Activated CD4-positive, alpha-beta T cell treated with anti-CD3 and anti-CD28 coated beads, Interleukin-2, amount 10 ng/mL, durations not matched to agents 7 days and 5 days (primary cell): ENCODE data around the gene VPS13D. TPM values are rescaled to one million over a fixed set of nuclear protein-coding genes. Genes with fewer than 3 reads are reported as not detected.

Experiments used
- CTCF ChIA-PET: fragments of 350-600 bp; sonication (Branson Sonifier 250); formaldehyde crosslinking; loops from one replicate; lab custom pipeline; 2021; ENCODE audit warnings: antibody characterized with exemption; lab: Charles Lee
- POLR2A ChIA-PET: fragments of 350-600 bp; sonication (Branson Sonifier 250); formaldehyde crosslinking; loops from one replicate; lab custom pipeline; 2021; ENCODE audit warnings: antibody characterized with exemption; lab: Charles Lee
- DNase-seq: peaks from one replicate; pipeline ENCODE4 v3.0.0-alpha.2; 2020
- H3K27ac Mint-ChIP-seq: one replicate; pipeline ENCODE4 v1.8.0; 2021; ENCODE audit warnings: mild to moderate bottlenecking, moderate library complexity, mixed read lengths
- H3K27me3 Mint-ChIP-seq: one replicate; pipeline ENCODE4 v1.8.0; 2021; ENCODE audit warnings: mixed read lengths
- H3K36me3 Mint-ChIP-seq: one replicate; pipeline ENCODE4 v1.8.0; 2021; ENCODE audit warnings: low read depth, mixed read lengths
- H3K4me1 Mint-ChIP-seq: one replicate; pipeline ENCODE4 v1.8.0; 2021; ENCODE audit warnings: mixed read lengths
- H3K4me3 Mint-ChIP-seq: one replicate; pipeline ENCODE4 v1.8.0; 2021; ENCODE audit warnings: mild to moderate bottlenecking, moderate library complexity, mixed read lengths
- H3K9me3 Mint-ChIP-seq: one replicate; pipeline ENCODE4 v1.8.0; 2021; ENCODE audit warnings: mixed read lengths
- total RNA-seq, 2 experiments: library from RNA; stranded (reverse); gene quantifications; one replicate each; pipeline ENCODE4 v1.2.3, GENCODE V29; 2021

The VPS13D gene
- total RNA-seq, 2 experiments from 2014 or later = 34.0 to 41.9 TPM

DNA sequence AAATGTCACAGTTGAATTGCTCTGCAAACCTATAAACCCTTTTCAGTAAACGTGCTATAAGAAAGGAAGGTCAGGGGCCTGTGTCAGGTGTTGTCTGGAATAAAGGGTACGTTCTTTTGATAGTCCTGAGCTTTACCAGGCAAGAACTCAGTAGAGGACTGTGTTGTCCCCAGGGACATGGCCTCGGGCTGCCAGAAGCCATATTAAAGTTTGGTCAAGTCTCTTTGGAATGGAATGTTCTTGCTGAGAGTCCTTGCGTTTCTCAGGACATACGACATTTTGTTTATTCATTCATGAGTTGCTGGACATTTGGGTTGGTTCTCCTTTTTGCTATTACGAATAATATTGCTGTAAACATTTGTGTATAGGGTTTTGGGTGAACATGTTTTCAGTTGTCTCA, 16.8 kb downstream of the VPS13D start:
- Mint-ChIP-seq H3K9me3 (no peaks in the 10 kb centered on the region), H3K27me3 (no peaks in the 10 kb centered on the region), H3K36me3 (peaks cover 30% of the 10 kb centered on the region), H3K27ac (no peak overlapping the region), H3K4me1 (no peaks in the 10 kb centered on the region), H3K4me3 (no peak overlapping the region)
- POLR2A ChIA-PET = no interaction called here
- no peak for DNase-seq
- CTCF ChIA-PET = interaction anchor here (0.5 to 1.1 kb wide), 3 partner anchors 28 to 364 kb away, joined by 3 to 6 read pairs (median 6); no protein-coding TSS in a partner anchor

- POLR2A ChIA-PET = no interaction called here
- Mint-ChIP-seq H3K27ac (no peak overlapping the region), H3K4me3 (no peak overlapping the region), H3K4me1 (no peaks in the 10 kb centered on the region), H3K36me3 (peaks cover 27% of the 10 kb centered on the region), H3K9me3 (no peaks in the 10 kb centered on the region), H3K27me3 (no peaks in the 10 kb centered on the region)
- no peak for DNase-seq
- CTCF ChIA-PET = no interaction called here
These were observed 19.4 kb downstream of the VPS13D start for GRCh38 chr1:12249181-12249580.

- Mint-ChIP-seq H3K27ac (no peak overlapping the region), H3K9me3 (no peaks in the 10 kb centered on the region), H3K27me3 (no peaks in the 10 kb centered on the region), H3K36me3 (peaks cover 24% of the 10 kb centered on the region), H3K4me3 (no peak overlapping the region), H3K4me1 (no peaks in the 10 kb centered on the region)
- ChIA-PET CTCF (no interaction called here), POLR2A (no interaction called here)
- DNase-seq = no peak
These were observed 19.9 kb downstream of the VPS13D start for GRCh38 chr1:12249748-12250147.

- Mint-ChIP-seq H3K4me1 (no peaks in the 10 kb centered on the region), H3K9me3 (no peaks in the 10 kb centered on the region), H3K27me3 (no peaks in the 10 kb centered on the region), H3K4me3 (no peak overlapping the region), H3K27ac (no peak overlapping the region), H3K36me3 (peaks cover 22% of the 10 kb centered on the region)
- DNase-seq = no peak
- CTCF ChIA-PET = interaction anchor here (1.0 to 1.1 kb wide), 2 partner anchors 21 to 25 kb away, joined by 3 read pairs; no protein-coding TSS in a partner anchor
- POLR2A ChIA-PET = interaction anchor here (0.6 kb wide), 1 partner anchor 17 kb away, joined by 3 read pairs; no protein-coding TSS in a partner anchor
These were observed 21.6 kb downstream of the VPS13D start for GRCh38 chr1:12251442-12251841.

DNA sequence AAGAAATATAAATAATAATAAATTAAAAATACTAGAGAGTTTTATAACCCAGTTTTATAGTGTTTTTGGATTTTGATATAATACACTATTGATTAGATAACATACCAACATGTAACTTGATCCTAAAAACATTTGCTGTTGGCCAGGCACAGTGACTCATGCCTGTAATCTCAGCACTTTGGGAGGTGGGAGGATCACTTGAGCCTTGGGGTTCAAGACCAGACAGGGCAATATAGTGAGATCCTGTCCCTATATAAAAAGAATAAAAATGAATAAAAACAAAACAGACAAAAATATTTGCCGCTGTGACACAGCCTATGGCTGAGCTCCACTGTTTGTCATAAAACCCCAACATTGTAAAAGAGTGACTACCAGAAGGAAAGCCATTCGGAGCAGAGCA, 26.1 kb downstream of the VPS13D start:
- H3K27me3 Mint-ChIP-seq = no peaks in the 10 kb centered on the region
- H3K9me3 Mint-ChIP-seq = no peaks in the 10 kb centered on the region
- no peak overlapping the region for H3K27ac Mint-ChIP-seq
- no peaks in the 10 kb centered on the region for H3K4me1 Mint-ChIP-seq
- H3K4me3 Mint-ChIP-seq = no peak overlapping the region
- ChIA-PET CTCF (interaction anchor here (0.6 to 1.0 kb wide), 3 partner anchors 11 to 364 kb away, joined by 3 read pairs; no protein-coding TSS in a partner anchor), POLR2A (no interaction called here)
- H3K36me3 Mint-ChIP-seq = peaks cover 35% of the 10 kb centered on the region
- DNase-seq = no peak

GRCh38 chr1:12258272-12258671, 28.4 kb downstream of the VPS13D start:
- Mint-ChIP-seq H3K9me3 (no peaks in the 10 kb centered on the region), H3K4me3 (no peak overlapping the region), H3K4me1 (no peaks in the 10 kb centered on the region), H3K36me3 (peaks cover 43% of the 10 kb centered on the region), H3K27me3 (no peaks in the 10 kb centered on the region), H3K27ac (no peak overlapping the region)
- DNase-seq = no peak
- ChIA-PET CTCF (no interaction called here), POLR2A (no interaction called here)

- H3K4me3 Mint-ChIP-seq = no peak overlapping the region
- DNase-seq = no peak
- H3K27me3 Mint-ChIP-seq = no peaks in the 10 kb centered on the region
- ChIA-PET POLR2A (no interaction called here), CTCF (interaction anchor here (0.7 kb wide), 1 partner anchor 375 kb away, joined by 3 read pairs; no protein-coding TSS in a partner anchor)
- H3K4me1 Mint-ChIP-seq = peaks cover 8% of the 10 kb centered on the region
- H3K27ac Mint-ChIP-seq = no peak overlapping the region
- no peaks in the 10 kb centered on the region for H3K9me3 Mint-ChIP-seq
- peaks cover 29% of the 10 kb centered on the region for H3K36me3 Mint-ChIP-seq
These were observed 39.5 kb downstream of the VPS13D start for GRCh38 chr1:12269351-12269750.

- ChIA-PET POLR2A (no interaction called here), CTCF (interaction anchor here (0.5 to 3.9 kb wide), 11 partner anchors 9 to 398 kb away, joined by 3 to 13 read pairs (median 3); no protein-coding TSS in a partner anchor)
- H3K9me3 Mint-ChIP-seq = no peaks in the 10 kb centered on the region
- DNase-seq = no peak
- H3K27ac Mint-ChIP-seq = no peak overlapping the region
- H3K4me1 Mint-ChIP-seq = peaks cover 2% of the 10 kb centered on the region
- H3K36me3 Mint-ChIP-seq = peaks cover 25% of the 10 kb centered on the region
- no peaks in the 10 kb centered on the region for H3K27me3 Mint-ChIP-seq
- no peak overlapping the region for H3K4me3 Mint-ChIP-seq
These were observed 41.2 kb downstream of the VPS13D start for GRCh38 chr1:12271033-12271432.

DNA sequence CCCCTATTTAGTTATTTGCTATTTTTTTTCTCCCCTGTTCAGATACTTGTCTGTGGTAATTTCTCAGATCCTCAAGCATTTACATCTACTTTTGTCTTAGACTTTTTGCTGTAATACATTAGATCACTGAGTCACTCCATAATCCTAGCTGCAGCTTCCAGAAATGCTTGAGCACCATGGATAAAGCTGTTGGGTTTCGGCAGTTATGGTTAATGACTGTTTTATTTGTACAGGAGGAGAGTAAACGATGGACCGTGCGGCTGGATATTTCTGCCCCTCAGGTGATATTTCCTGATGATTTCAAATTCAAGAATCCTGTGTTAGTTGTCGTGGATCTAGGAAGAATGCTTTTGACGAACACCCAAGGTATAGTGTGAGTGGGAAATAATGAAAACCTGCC, 42.9 kb downstream of the VPS13D start:
- peaks cover 36% of the 10 kb centered on the region for H3K36me3 Mint-ChIP-seq
- H3K27me3 Mint-ChIP-seq = no peaks in the 10 kb centered on the region
- ChIA-PET POLR2A (no interaction called here), CTCF (interaction anchor here (0.6 to 3.9 kb wide), 10 partner anchors 11 to 386 kb away, joined by 3 to 13 read pairs (median 4); partner anchors contain the start of gene DHRS3)
- H3K4me1 Mint-ChIP-seq = no peaks in the 10 kb centered on the region
- no peak overlapping the region for H3K4me3 Mint-ChIP-seq
- no peak overlapping the region for H3K27ac Mint-ChIP-seq
- H3K9me3 Mint-ChIP-seq = no peaks in the 10 kb centered on the region
- no peak for DNase-seq

GRCh38 chr1:12275370-12275769, 45.5 kb downstream of the VPS13D start:
- Mint-ChIP-seq H3K27me3 (no peaks in the 10 kb centered on the region), H3K27ac (no peak overlapping the region), H3K36me3 (peaks cover 51% of the 10 kb centered on the region), H3K4me1 (no peaks in the 10 kb centered on the region), H3K9me3 (no peaks in the 10 kb centered on the region), H3K4me3 (no peak overlapping the region)
- ChIA-PET CTCF (interaction anchor here (0.6 to 1.7 kb wide), 4 partner anchors 11 to 383 kb away, joined by 3 to 5 read pairs (median 4); no protein-coding TSS in a partner anchor), POLR2A (no interaction called here)
- peak; percentile 44 for DNase-seq

DNA sequence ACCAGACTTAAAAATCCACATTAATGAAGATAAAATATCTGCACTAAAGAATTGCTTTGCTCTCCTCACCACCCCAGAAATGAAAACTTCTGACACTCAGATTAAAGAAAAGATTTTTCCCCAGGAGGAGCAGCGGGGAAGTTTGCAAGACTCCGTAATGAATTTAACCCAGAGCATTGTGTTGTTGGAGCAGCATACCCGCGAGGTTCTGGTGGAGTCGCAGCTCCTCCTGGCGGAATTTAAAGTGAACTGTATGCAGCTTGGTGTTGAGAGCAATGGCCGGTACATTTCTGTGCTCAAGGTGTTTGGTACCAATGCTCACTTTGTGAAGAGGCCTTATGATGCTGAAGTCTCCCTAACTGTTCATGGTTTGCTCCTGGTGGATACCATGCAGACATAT, 46.4 kb downstream of the VPS13D start:
- ChIA-PET POLR2A (no interaction called here), CTCF (interaction anchor here (0.8 to 2.1 kb wide), 10 partner anchors 10 to 383 kb away, joined by 3 to 5 read pairs (median 4); partner anchors contain the start of genes DHRS3 and VPS13D)
- Mint-ChIP-seq H3K36me3 (peaks cover 54% of the 10 kb centered on the region), H3K27ac (no peak overlapping the region), H3K27me3 (no peaks in the 10 kb centered on the region), H3K4me3 (no peak overlapping the region), H3K4me1 (no peaks in the 10 kb centered on the region), H3K9me3 (no peaks in the 10 kb centered on the region)
- DNase-seq = no peak

DNA sequence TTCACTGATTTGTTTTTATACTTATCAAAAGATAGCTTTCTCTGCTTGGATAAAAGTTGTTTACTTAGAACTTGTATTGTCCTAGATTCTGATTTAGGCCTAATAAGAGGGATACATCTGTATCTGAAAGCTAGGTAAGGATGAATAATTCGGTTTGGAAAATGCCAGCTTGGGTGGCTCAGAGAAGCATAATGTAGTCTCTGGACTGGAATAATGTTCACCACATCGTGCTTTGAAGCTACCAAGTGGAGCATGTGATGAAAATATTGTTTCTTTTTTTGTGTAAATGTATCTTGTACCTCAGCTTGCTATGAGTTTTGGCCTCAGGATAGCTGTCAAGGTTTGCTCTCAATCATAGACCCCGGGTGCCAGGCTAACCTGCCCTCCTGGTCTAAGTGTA, 49.2 kb downstream of the VPS13D start:
- H3K36me3 Mint-ChIP-seq = peaks cover 56% of the 10 kb centered on the region
- POLR2A ChIA-PET = no interaction called here
- H3K9me3 Mint-ChIP-seq = no peaks in the 10 kb centered on the region
- CTCF ChIA-PET = interaction anchor here (0.7 to 2.5 kb wide), 5 partner anchors 10 to 380 kb away, joined by 3 to 8 read pairs (median 6); no protein-coding TSS in a partner anchor
- DNase-seq = no peak
- H3K4me1 Mint-ChIP-seq = no peaks in the 10 kb centered on the region
- no peaks in the 10 kb centered on the region for H3K27me3 Mint-ChIP-seq
- no peak overlapping the region for H3K4me3 Mint-ChIP-seq
- no peak overlapping the region for H3K27ac Mint-ChIP-seq

GRCh38 chr1:12279728-12280464, 50.1 kb downstream of the VPS13D start:
- no peak for DNase-seq
- ChIA-PET CTCF (interaction anchor here (0.6 to 2.5 kb wide), 8 partner anchors 8 to 340 kb away, joined by 3 to 8 read pairs (median 4); no protein-coding TSS in a partner anchor), POLR2A (no interaction called here)
- no peak overlapping the region for H3K4me3 Mint-ChIP-seq
- H3K27ac Mint-ChIP-seq = no peak overlapping the region
- H3K36me3 Mint-ChIP-seq = peaks cover 58% of the 10 kb centered on the region
- H3K9me3 Mint-ChIP-seq = no peaks in the 10 kb centered on the region
- H3K27me3 Mint-ChIP-seq = no peaks in the 10 kb centered on the region
- no peaks in the 10 kb centered on the region for H3K4me1 Mint-ChIP-seq
